ENCODE data around the gene HSPA1L. TPM values are rescaled to one million over a fixed set of nuclear protein-coding genes. Genes with fewer than 3 reads are reported as not detected.

The HSPA1L gene
- total and polyA plus RNA-seq, 2 donors (not counting 1 experiment from before 2014, with no cell fraction given): 0.81 to 2.0 TPM

DNA sequence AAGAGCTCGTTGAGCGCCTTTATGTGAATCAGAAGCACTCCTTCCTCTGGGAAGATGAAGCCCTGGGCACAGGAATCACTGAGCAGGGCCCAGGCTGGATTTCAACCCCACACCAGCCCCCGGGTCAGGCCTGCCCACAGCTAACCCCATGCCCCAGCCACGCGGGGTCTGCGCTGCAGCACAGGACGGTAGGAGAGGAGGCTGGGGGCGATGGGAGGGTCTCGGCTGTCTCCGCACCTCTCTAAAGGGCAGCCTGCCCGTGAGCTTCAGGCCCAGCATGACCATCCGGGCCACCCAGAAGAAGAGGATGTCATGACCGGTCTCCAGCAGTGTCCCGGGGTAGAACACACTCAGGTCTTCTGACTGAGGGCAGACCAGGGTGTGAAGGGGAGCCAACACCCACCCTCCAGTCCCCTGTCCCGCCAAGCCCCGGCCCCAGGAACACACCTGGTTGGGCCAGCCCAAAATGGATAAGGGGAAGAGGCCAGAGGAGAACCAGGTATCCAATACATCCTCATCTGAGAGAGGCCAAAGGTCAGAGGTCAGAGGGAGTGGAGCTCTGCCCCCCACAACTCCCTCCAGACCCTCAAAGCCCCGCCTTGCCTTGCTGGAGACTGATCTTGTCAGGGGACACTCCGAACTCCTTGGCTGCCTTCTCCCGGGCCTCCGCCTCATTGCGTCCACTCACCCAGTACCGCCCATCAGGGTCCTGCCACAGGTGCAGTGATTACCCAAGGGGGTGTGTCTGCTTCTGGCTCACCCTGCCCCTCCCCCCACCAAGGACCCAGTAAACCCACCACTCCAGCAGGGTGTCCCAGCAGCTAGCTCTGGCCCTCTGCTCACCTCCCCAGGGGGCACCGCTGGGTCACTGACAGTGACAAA, 33.6 kb downstream of the HSPA1L start:
- ChIA-PET CTCF (no interaction called here), POLR2A (interaction anchor here (0.5 to 1.0 kb wide), 2 partner anchors 48 to 50 kb away, joined by 4 to 9 read pairs; no protein-coding TSS in a partner anchor)
- peaks cover 0 to 75% of the 10 kb centered on the region in 2 experiments for H3K36me3 ChIP-seq (replicated peaks in 1 of 2; ENCODE audit: control extremely low read depth in 1 of 2, control insufficient read depth in 1 of 2, extremely low read depth in 1 of 2, insufficient read depth in 2 of 2, low read length in 1 of 2)
- WGBS (ENCODE audit: insufficient coverage): 96% methylated on average over 18 of the region's 23 CpGs
- no peak for DNase-seq
- H3K9me3 Mint-ChIP-seq (ENCODE audit: insufficient read depth): no peaks in the 10 kb centered on the region
- no peak for ATAC-seq (ENCODE audit: low read depth)
- intact Hi-C loops (cut with micrococcal nuclease): no loop called here
- H3K4me3 ChIP-seq (ENCODE audit: control extremely low read depth in 1 of 5, extremely low read depth in 1 of 5, insufficient read depth in 1 of 5, low read depth in 2 of 5, low read length in 4 of 5): no peak overlapping the region
- no peaks in the 10 kb centered on the region for H3K27me3 ChIP-seq (replicated peaks in 1 of 4; ENCODE audit: control extremely low read depth in 1 of 4, control insufficient read depth in 3 of 4, insufficient read depth in 4 of 4, low read length in 3 of 4)
- H3K27me3 Mint-ChIP-seq: no peaks in the 10 kb centered on the region
- H3K79me2 ChIP-seq (ENCODE audit: control insufficient read depth, insufficient read depth, low read length): peaks cover 25% of the 10 kb centered on the region
- no peak overlapping the region for H3K27ac ChIP-seq (ENCODE audit: low read length in 2 of 2)
- H3K4me2 ChIP-seq (replicated peaks; ENCODE audit: low read depth, low read length, poor library complexity, severe bottlenecking): no peak overlapping the region
- peaks cover 12 to 14% of the 10 kb centered on the region in 2 donors for H3K4me1 ChIP-seq (ENCODE audit: control insufficient read depth in 2 of 2, insufficient read depth in 2 of 2, low read length in 2 of 2)
- H4K20me1 ChIP-seq (ENCODE audit: control insufficient read depth, insufficient read depth, low read length, poor library complexity, severe bottlenecking): no peaks in the 10 kb centered on the region
- H3K4me3 Mint-ChIP-seq: no peak overlapping the region
- TF ChIP-seq EZH2 (IDR thresholded peaks at IDR 0.05; ENCODE audit: borderline replicate concordance, insufficient read depth, low read depth, low read length, poor library complexity, severe bottlenecking): no peak
- TF ChIP-seq, protein P1, sequence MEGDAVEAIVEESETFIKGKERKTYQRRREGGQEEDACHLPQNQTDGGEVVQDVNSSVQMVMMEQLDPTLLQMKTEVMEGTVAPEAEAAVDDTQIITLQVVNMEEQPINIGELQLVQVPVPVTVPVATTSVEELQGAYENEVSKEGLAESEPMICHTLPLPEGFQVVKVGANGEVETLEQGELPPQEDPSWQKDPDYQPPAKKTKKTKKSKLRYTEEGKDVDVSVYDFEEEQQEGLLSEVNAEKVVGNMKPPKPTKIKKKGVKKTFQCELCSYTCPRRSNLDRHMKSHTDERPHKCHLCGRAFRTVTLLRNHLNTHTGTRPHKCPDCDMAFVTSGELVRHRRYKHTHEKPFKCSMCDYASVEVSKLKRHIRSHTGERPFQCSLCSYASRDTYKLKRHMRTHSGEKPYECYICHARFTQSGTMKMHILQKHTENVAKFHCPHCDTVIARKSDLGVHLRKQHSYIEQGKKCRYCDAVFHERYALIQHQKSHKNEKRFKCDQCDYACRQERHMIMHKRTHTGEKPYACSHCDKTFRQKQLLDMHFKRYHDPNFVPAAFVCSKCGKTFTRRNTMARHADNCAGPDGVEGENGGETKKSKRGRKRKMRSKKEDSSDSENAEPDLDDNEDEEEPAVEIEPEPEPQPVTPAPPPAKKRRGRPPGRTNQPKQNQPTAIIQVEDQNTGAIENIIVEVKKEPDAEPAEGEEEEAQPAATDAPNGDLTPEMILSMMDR (IDR thresholded peaks at IDR 0.05): no peak
- H3K4me1 Mint-ChIP-seq: peaks cover 15% of the 10 kb centered on the region
- no peak overlapping the region for H3K9ac ChIP-seq (ENCODE audit: low read length)
- H2AFZ ChIP-seq (ENCODE audit: insufficient read depth, low read depth, low read length, poor library complexity, severe bottlenecking): no peak overlapping the region
- no peaks in the 10 kb centered on the region for H3K9me3 ChIP-seq (ENCODE audit: control extremely low read depth in 1 of 3, control insufficient read depth in 2 of 3, insufficient read depth in 1 of 3, low read length in 2 of 3)
- H3K27ac Mint-ChIP-seq: no peak overlapping the region
